HepG2 (cell line): Measurements from ENCODE around the gene CYSRT1. TPM values are rescaled to one million over a fixed set of nuclear protein-coding genes. Genes with fewer than 3 reads are reported as not detected.

Experiments used
- ATRX ChIP-seq: sonication (generic); formaldehyde crosslinking; IDR thresholded peaks from 2 replicates; pipeline ENCODE4 v1.4.0; 2020; ENCODE audit warnings: missing genetic modification reagents, borderline replicate concordance
- BCL6 ChIP-seq: IDR thresholded peaks from 2 replicates; pipeline ENCODE4 v1.6.1; 2016; ENCODE audit warnings: missing genetic modification reagents, missing compliant biosample characterization
- CBX5 ChIP-seq: sonication (generic); formaldehyde crosslinking; IDR thresholded peaks from 2 replicates; pipeline ENCODE4 v1.4.0; 2020; ENCODE audit warnings: missing genetic modification reagents, borderline replicate concordance
- CC2D1A ChIP-seq: sonication (generic); formaldehyde crosslinking; IDR thresholded peaks from 2 replicates; pipeline ENCODE4 v1.8.1; 2023; ENCODE audit warnings: mild to moderate bottlenecking, missing genetic modification reagents
- FOXC1 ChIP-seq: sonication (generic); formaldehyde crosslinking; IDR thresholded peaks from 2 replicates; pipeline ENCODE4 v1.8.0; 2022; ENCODE audit warnings: mild to moderate bottlenecking, missing genetic modification reagents, borderline replicate concordance
- HNRNPH1 ChIP-seq: fragments of 200-400 bp; formaldehyde crosslinking; optimal IDR thresholded peaks from 2 replicates; pipeline ENCODE3; 2017; ENCODE audit warnings: mild to moderate bottlenecking, low read depth, low read length
- MAFF ChIP-seq: IDR thresholded peaks from 2 replicates; pipeline ENCODE4 v1.6.1; 2011; ENCODE audit warnings: low read depth, low read length, improper control_type of control experiment
- MIER3 ChIP-seq: IDR thresholded peaks from 2 replicates; pipeline ENCODE4 v1.6.1; 2016; ENCODE audit warnings: missing compliant biosample characterization, borderline replicate concordance
- MXD4 ChIP-seq: IDR thresholded peaks from 2 replicates; pipeline ENCODE4 v1.6.1; 2016; ENCODE audit warnings: mild to moderate bottlenecking, missing biosample characterization, missing genetic modification reagents
- RBFOX2 ChIP-seq: fragments of 200-400 bp; formaldehyde crosslinking; IDR thresholded peaks from 2 replicates; pipeline ENCODE4 v1.6.1; 2017; ENCODE audit warnings: low read depth, mild to moderate bottlenecking, low read length
- RCOR2 ChIP-seq: IDR thresholded peaks from 2 replicates; pipeline ENCODE4 v1.6.1; 2016; ENCODE audit warnings: missing biosample characterization, missing genetic modification reagents
- TAF1 ChIP-seq: sonication (generic); formaldehyde crosslinking; IDR thresholded peaks from 2 replicates; pipeline ENCODE4 v1.4.0; 2020; ENCODE audit warnings: missing genetic modification reagents
- U2AF1 ChIP-seq: fragments of 200-400 bp; formaldehyde crosslinking; optimal IDR thresholded peaks from 2 replicates; pipeline ENCODE3; 2017; ENCODE audit warnings: mild to moderate bottlenecking, low read depth, low read length
- ZNF350 ChIP-seq: sonication (generic); formaldehyde crosslinking; IDR thresholded peaks from 2 replicates; pipeline ENCODE4 v1.4.0; 2020; ENCODE audit warnings: mild to moderate bottlenecking, low read depth, missing genetic modification reagents, borderline replicate concordance
- ZNF547 ChIP-seq: sonication (generic); formaldehyde crosslinking; IDR thresholded peaks from 2 replicates; pipeline ENCODE4 v1.5.1; 2020; ENCODE audit warnings: mild to moderate bottlenecking, missing genetic modification reagents
- ZNF713 ChIP-seq: sonication (generic); formaldehyde crosslinking; IDR thresholded peaks from 2 replicates; pipeline ENCODE4 v1.4.0; 2020; ENCODE audit warnings: mild to moderate bottlenecking, missing genetic modification reagents
- ZNF761 ChIP-seq: sonication (generic); formaldehyde crosslinking; conservative IDR thresholded peaks from 2 replicates; pipeline ENCODE4 v1.4.0; 2020; ENCODE audit warnings: mild to moderate bottlenecking, missing genetic modification reagents
- ZNF850 ChIP-seq: sonication (generic); formaldehyde crosslinking; conservative IDR thresholded peaks from 2 replicates; pipeline ENCODE4 v1.9.0; 2021; ENCODE audit warnings: mild to moderate bottlenecking, missing genetic modification reagents
- polyA plus RNA-seq, 8 experiments: library from polyadenylated mRNA; depleted of rRNA in 3 of 8; stranded (reverse) in 7 of 8; unstranded in 1 of 8; fragments of >200 nt; fragmentation: Illumina TruSeq in 4 of 8; extraction: Trizol in 4 of 8; gene quantifications; 2 replicates each; pipeline versions ENCODE4 v1.2.1 to v1.2.3, GENCODE V29; 2011 to 2016; ENCODE audit warnings: low read depth in 4 of 8, missing spikeins in 1 of 8, mixed read lengths in 1 of 8; ENCODE audit not compliant: insufficient read depth in 1 of 8
- total RNA-seq, 5 experiments: library from RNA; depleted of rRNA; stranded (reverse); fragments of >200 nt; fragmentation: Illumina TruSeq; extraction: Trizol; gene quantifications; 2 replicates each; pipeline ENCODE4 v1.2.3, GENCODE V29; 2016; ENCODE audit warnings: low read depth in 1 of 5
- TF ChIP-seq, protein P1 (sequence below): IDR thresholded peaks from 2 replicates; pipeline ENCODE4 v1.6.1; 2016; ENCODE audit warnings: missing compliant biosample characterization, missing genetic modification reagents, borderline replicate concordance
- TF ChIP-seq, protein P2 (sequence below): sonication (generic); formaldehyde crosslinking; IDR thresholded peaks from 2 replicates; pipeline ENCODE4 v1.4.0; 2020; ENCODE audit warnings: missing genetic modification reagents
- TF ChIP-seq, protein P3 (sequence below): sonication (generic); formaldehyde crosslinking; IDR thresholded peaks from 2 replicates; pipeline ENCODE4 v1.5.1; 2020; ENCODE audit warnings: missing genetic modification reagents, mild to moderate bottlenecking, borderline replicate concordance
- TF ChIP-seq, protein P4 (sequence below): sonication (generic); formaldehyde crosslinking; IDR thresholded peaks from 2 replicates; pipeline ENCODE4 v1.4.0; 2020; ENCODE audit warnings: mild to moderate bottlenecking, missing genetic modification reagents
- TF ChIP-seq, protein P5 (sequence below): sonication (generic); formaldehyde crosslinking; IDR thresholded peaks from 2 replicates; pipeline ENCODE4 v1.5.1; 2020; ENCODE audit warnings: missing genetic modification reagents, mild to moderate bottlenecking, borderline replicate concordance

CYSRT1 gene
- total and polyA plus RNA-seq, 2 of the 13 experiments (the other 11 are each of a cell fraction or from before 2014, with no cell fraction given), result 1.5 to 2.1 TPM

DNA sequence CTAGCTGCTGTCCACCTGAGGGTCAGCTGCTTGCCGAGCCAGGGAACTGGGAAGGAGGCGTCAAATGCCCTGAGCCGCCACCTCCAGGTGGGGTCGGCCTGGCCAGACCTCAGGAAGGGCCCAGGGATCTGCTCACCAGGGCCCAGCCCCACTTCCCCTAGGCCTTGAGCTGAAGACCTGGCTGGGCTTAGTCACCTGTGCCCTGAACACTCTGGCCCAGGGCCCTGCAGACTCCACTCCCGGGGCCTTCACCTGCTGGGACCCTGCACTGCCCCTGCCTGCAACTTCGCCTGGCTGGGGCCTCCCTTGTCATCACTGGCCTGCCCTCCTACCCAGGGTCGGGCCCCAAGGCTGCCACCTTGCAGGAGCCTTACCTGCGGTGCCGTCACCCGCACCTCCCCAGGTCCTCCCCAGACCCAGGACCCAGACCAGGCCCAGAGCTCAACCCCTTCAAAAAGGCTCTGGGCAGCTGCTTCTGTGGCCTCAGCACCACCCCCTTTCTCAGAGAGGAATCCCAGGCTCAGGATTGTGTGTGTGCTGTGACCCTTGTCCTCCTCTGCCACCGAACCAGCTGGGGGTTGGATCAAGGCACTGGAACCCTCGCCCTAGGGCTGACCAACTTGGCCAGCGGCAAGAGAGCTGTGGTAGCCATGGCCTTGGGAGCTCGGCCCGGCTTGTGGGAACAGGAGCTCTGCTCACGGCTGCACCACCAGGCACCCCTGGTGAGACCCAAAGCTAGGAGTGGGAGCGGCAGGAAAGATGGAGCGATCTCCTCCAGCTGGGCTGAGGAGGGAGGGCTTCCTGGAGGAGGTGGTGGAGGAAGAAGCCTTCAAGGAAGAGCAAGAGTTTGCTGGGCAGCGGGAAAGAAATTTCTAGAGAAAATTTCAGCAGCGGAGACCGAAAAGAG is 29.0 kb downstream of the CYSRT1 start (continued):
- TF ChIP-seq, protein P1, sequence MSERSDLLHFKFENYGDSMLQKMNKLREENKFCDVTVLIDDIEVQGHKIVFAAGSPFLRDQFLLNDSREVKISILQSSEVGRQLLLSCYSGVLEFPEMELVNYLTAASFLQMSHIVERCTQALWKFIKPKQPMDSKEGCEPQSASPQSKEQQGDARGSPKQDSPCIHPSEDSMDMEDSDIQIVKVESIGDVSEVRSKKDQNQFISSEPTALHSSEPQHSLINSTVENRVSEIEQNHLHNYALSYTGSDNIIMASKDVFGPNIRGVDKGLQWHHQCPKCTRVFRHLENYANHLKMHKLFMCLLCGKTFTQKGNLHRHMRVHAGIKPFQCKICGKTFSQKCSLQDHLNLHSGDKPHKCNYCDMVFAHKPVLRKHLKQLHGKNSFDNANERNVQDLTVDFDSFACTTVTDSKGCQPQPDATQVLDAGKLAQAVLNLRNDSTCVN (CRISPR knock-in tag), result no peak
- TF ChIP-seq CBX5 (CRISPR knock-in tag) (no peak), ZNF713 (CRISPR knock-in tag) (no peak), MAFF (no peak), HNRNPH1 (no peak), RBFOX2 (no peak), ZNF350 (CRISPR knock-in tag) (peak; percentile 47; the same call in 1 of the 2 replicates), MXD4 (CRISPR knock-in tag) (no peak), MIER3 (CRISPR knock-in tag) (no peak), U2AF1 (peak; percentile 49), ZNF761 (CRISPR knock-in tag) (no peak; the same call in 1 of the 2 replicates), FOXC1 (CRISPR knock-in tag) (no peak; the same call in 1 of the 2 replicates), RCOR2 (CRISPR knock-in tag) (no peak), ATRX (no peak), CC2D1A (CRISPR knock-in tag) (no peak), BCL6 (no peak), ZNF547 (CRISPR knock-in tag) (no peak), ZNF850 (CRISPR knock-in tag) (no peak), TAF1 (CRISPR knock-in tag) (no peak; the same call in 1 of the 2 replicates)
- TF ChIP-seq, protein P2, sequence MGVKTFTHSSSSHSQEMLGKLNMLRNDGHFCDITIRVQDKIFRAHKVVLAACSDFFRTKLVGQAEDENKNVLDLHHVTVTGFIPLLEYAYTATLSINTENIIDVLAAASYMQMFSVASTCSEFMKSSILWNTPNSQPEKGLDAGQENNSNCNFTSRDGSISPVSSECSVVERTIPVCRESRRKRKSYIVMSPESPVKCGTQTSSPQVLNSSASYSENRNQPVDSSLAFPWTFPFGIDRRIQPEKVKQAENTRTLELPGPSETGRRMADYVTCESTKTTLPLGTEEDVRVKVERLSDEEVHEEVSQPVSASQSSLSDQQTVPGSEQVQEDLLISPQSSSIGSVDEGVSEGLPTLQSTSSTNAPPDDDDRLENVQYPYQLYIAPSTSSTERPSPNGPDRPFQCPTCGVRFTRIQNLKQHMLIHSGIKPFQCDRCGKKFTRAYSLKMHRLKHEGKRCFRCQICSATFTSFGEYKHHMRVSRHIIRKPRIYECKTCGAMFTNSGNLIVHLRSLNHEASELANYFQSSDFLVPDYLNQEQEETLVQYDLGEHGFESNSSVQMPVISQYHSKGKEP (CRISPR knock-in tag), result no peak
- TF ChIP-seq, protein P3, sequence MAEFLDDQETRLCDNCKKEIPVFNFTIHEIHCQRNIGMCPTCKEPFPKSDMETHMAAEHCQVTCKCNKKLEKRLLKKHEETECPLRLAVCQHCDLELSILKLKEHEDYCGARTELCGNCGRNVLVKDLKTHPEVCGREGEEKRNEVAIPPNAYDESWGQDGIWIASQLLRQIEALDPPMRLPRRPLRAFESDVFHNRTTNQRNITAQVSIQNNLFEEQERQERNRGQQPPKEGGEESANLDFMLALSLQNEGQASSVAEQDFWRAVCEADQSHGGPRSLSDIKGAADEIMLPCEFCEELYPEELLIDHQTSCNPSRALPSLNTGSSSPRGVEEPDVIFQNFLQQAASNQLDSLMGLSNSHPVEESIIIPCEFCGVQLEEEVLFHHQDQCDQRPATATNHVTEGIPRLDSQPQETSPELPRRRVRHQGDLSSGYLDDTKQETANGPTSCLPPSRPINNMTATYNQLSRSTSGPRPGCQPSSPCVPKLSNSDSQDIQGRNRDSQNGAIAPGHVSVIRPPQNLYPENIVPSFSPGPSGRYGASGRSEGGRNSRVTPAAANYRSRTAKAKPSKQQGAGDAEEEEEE (CRISPR knock-in tag), result no peak
- TF ChIP-seq, protein P4, sequence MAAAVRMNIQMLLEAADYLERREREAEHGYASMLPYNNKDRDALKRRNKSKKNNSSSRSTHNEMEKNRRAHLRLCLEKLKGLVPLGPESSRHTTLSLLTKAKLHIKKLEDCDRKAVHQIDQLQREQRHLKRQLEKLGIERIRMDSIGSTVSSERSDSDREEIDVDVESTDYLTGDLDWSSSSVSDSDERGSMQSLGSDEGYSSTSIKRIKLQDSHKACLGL (CRISPR knock-in tag), result peak; percentile 64
- TF ChIP-seq, protein P5, sequence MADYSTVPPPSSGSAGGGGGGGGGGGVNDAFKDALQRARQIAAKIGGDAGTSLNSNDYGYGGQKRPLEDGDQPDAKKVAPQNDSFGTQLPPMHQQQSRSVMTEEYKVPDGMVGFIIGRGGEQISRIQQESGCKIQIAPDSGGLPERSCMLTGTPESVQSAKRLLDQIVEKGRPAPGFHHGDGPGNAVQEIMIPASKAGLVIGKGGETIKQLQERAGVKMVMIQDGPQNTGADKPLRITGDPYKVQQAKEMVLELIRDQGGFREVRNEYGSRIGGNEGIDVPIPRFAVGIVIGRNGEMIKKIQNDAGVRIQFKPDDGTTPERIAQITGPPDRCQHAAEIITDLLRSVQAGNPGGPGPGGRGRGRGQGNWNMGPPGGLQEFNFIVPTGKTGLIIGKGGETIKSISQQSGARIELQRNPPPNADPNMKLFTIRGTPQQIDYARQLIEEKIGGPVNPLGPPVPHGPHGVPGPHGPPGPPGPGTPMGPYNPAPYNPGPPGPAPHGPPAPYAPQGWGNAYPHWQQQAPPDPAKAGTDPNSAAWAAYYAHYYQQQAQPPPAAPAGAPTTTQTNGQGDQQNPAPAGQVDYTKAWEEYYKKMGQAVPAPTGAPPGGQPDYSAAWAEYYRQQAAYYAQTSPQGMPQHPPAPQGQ (CRISPR knock-in tag), result no peak
